HCT116 (cell line): ENCODE data around the gene CHST8. TPM values are rescaled to one million over a fixed set of nuclear protein-coding genes. Genes with fewer than 3 reads are reported as not detected.

Experiments used
- ATAC-seq: fragments of 200-7000 bp; cut with Tn5 transposase; 2 replicates; pipeline ENCODE4 v1.9.1; 2020; ENCODE audit warnings: mild to moderate bottlenecking, moderate library complexity
- BruUV-seq: library from RNA; stranded (reverse); fragments of 400-500 nt; replicated peaks from 2 replicates; lab custom pipeline; 2021; lab: Mats Ljungman, UMichigan
- CTCF ChIA-PET: fragments of 300-600 bp; sonication (Branson Sonifier 250); formaldehyde crosslinking; loops from one replicate; lab custom pipeline; 2021; ENCODE audit warnings: antibody characterized with exemption; lab: Charles Lee
- POLR2A ChIA-PET: fragments of 300-600, 350-600 bp; sonication (Branson Sonifier 250); formaldehyde crosslinking; loops from one replicate; lab custom pipeline; 2021; ENCODE audit warnings: antibody characterized with exemption; lab: Charles Lee
- RAD21 ChIA-PET, 2 experiments: fragments of 300-600 bp; sonication (Branson Sonifier 250); formaldehyde crosslinking; loops; one replicate each; lab custom pipeline; 2023; ENCODE audit warnings: low total read pairs in 2 of 2; ENCODE audit not compliant: uncharacterized antibody in 2 of 2, unreplicated experiment in 2 of 2, low non-redundant PET in 1 of 2; lab: Charles Lee
- DNase-seq: peaks from one replicate; pipeline ENCODE4 v3.0.0-alpha.2; 2010; ENCODE audit warnings: low read depth, low spot score
- H2AFZ ChIP-seq: fragments of 200-600 bp; shearing (Covaris generic), sonication (generic); 2 replicates; pipeline ENCODE4 v1.6.1; 2017; ENCODE audit warnings: low read depth, mixed run types, mixed read lengths, antibody characterized with exemption, low read length; ENCODE audit not compliant: poor library complexity, severe bottlenecking
- H3K27ac ChIP-seq: 2 replicates; pipeline ENCODE4 v1.5.1; 2012; ENCODE audit warnings: low read depth, low read length
- H3K27me3 ChIP-seq: fragments of 200-600 bp; sonication (generic); 2 replicates; pipeline ENCODE4 v1.6.1; 2016; ENCODE audit warnings: mixed run types, low read length, mixed read lengths; ENCODE audit not compliant: insufficient read depth
- H3K36me3 ChIP-seq, 2 experiments: fragments of 200-500 bp in 1 of 2; fragments of 200-600 bp in 1 of 2; sonication (Bioruptor generic) in 1 of 2; sonication (generic) in 1 of 2; 2 replicates each; pipeline versions ENCODE4 v1.5.1 to v1.6.1; 2014 to 2016; ENCODE audit warnings: low read length in 2 of 2, inconsistent platforms in 1 of 2, mixed read lengths in 1 of 2, mixed run types in 1 of 2; ENCODE audit not compliant: insufficient read depth in 2 of 2, control insufficient read depth in 1 of 2
- H3K4me1 ChIP-seq, 2 experiments: fragments of 200-600 bp in 1 of 2; sonication (generic) in 1 of 2; 2 replicates each; pipeline versions ENCODE4 v1.5.1 to v1.6.1; 2012 to 2017; ENCODE audit warnings: low read length in 2 of 2, inconsistent platforms in 1 of 2, mild to moderate bottlenecking in 1 of 2, mixed read lengths in 1 of 2, mixed run types in 1 of 2, moderate library complexity in 1 of 2; ENCODE audit not compliant: insufficient read depth in 2 of 2, control insufficient read depth in 1 of 2
- H3K4me2 ChIP-seq: fragments of 200-600 bp; sonication (generic); 2 replicates; pipeline ENCODE4 v1.6.1; 2017; ENCODE audit warnings: mixed run types, low read length, mixed read lengths
- H3K4me3 ChIP-seq, 2 experiments: fragments of 200-600 bp in 1 of 2; sonication (generic) in 1 of 2; replicated peaks in 1 of 2; 2 replicates each; pipeline ENCODE4 v1.5.1; 2011 to 2016; ENCODE audit warnings: low read length in 2 of 2, control low read depth in 1 of 2, low read depth in 1 of 2, mild to moderate bottlenecking in 1 of 2, mixed read lengths in 1 of 2, mixed run types in 1 of 2
- H3K79me2 ChIP-seq: fragments of 200-600 bp; sonication (generic); 2 replicates; pipeline ENCODE4 v1.6.1; 2017; ENCODE audit warnings: mild to moderate bottlenecking, mixed run types, low read length, moderate library complexity, mixed read lengths; ENCODE audit not compliant: insufficient read depth
- H3K9ac ChIP-seq: fragments of 200-600 bp; sonication (generic); 2 replicates; pipeline ENCODE4 v1.6.1; 2016; ENCODE audit warnings: low read length, mixed read lengths
- H3K9me2 ChIP-seq: fragments of 200-600 bp; sonication (generic), shearing (Covaris generic); 2 replicates; pipeline ENCODE4 v1.6.1; 2017; ENCODE audit warnings: mixed run types, mild to moderate bottlenecking, moderate library complexity; ENCODE audit not compliant: insufficient read depth
- H3K9me3 ChIP-seq, 2 experiments: fragments of 200-500 bp in 1 of 2; fragments of 200-600 bp in 1 of 2; sonication (Bioruptor generic) in 1 of 2; sonication (generic) in 1 of 2; 2 replicates each; pipeline ENCODE4 v1.6.1; 2014 to 2017; ENCODE audit warnings: low read length in 2 of 2, mixed read lengths in 2 of 2, inconsistent platforms in 1 of 2, low read depth in 1 of 2, mild to moderate bottlenecking in 1 of 2, mixed run types in 1 of 2, moderate library complexity in 1 of 2; ENCODE audit not compliant: control insufficient read depth in 1 of 2, insufficient read depth in 1 of 2
- H4K20me1 ChIP-seq: fragments of 200-600 bp; sonication (generic), shearing (Covaris generic); 2 replicates; pipeline ENCODE4 v1.6.1; 2017; ENCODE audit warnings: mixed run types, mild to moderate bottlenecking, moderate library complexity; ENCODE audit not compliant: insufficient read depth
- ATF3 ChIP-seq: IDR thresholded peaks from 2 replicates; pipeline ENCODE4 v1.6.1; 2012
- CBX3 ChIP-seq: IDR thresholded peaks from 2 replicates; pipeline ENCODE4 v1.6.1; 2012; ENCODE audit warnings: low read depth
- EGR1 ChIP-seq: IDR thresholded peaks from 2 replicates; pipeline ENCODE4 v1.6.1; 2012; ENCODE audit warnings: low read depth
- ELF1 ChIP-seq: IDR thresholded peaks from 2 replicates; pipeline ENCODE4 v1.6.1; 2012; ENCODE audit warnings: low read depth, borderline replicate concordance
- EZH2 ChIP-seq: fragments of 200-600 bp; sonication (generic); IDR thresholded peaks from 2 replicates; pipeline ENCODE4 v1.6.1; 2017; ENCODE audit warnings: antibody characterized with exemption, mixed run types
- EZH2phosphoT487 ChIP-seq: fragments of 200-600 bp; IDR thresholded peaks from 2 replicates; pipeline ENCODE4 v1.6.1; 2018; ENCODE audit warnings: antibody characterized with exemption, borderline replicate concordance
- FOSL1 ChIP-seq: IDR thresholded peaks from 2 replicates; pipeline ENCODE4 v1.6.1; 2012; ENCODE audit warnings: low read depth
- JUND ChIP-seq: IDR thresholded peaks from 2 replicates; pipeline ENCODE4 v1.6.1; 2012
- MAX ChIP-seq: IDR thresholded peaks from 2 replicates; pipeline ENCODE4 v1.6.1; 2012
- POLR2A ChIP-seq: IDR thresholded peaks from 2 replicates; pipeline ENCODE4 v1.7.0; 2011; ENCODE audit warnings: borderline replicate concordance; ENCODE audit not compliant: insufficient read depth, insufficient read length; ENCODE audit errors: extremely low read depth
- POLR2AphosphoS5 ChIP-seq: IDR thresholded peaks from 2 replicates; pipeline ENCODE4 v1.6.1; 2011; ENCODE audit warnings: mild to moderate bottlenecking, low read depth, low read length, moderate library complexity
- SP1 ChIP-seq: IDR thresholded peaks from 2 replicates; pipeline ENCODE4 v1.6.1; 2012; ENCODE audit warnings: low read depth
- SRF ChIP-seq: IDR thresholded peaks from 2 replicates; pipeline ENCODE4 v1.6.1; 2012; ENCODE audit warnings: low read depth
- YY1 ChIP-seq: IDR thresholded peaks from 2 replicates; pipeline ENCODE4 v1.6.1; 2011; ENCODE audit warnings: low read length, low read depth, moderate library complexity, mild to moderate bottlenecking; ENCODE audit not compliant: insufficient replicate concordance; ENCODE audit errors: extremely low read depth
- ZBTB33 ChIP-seq: IDR thresholded peaks from 2 replicates; pipeline ENCODE4 v1.6.1; 2011; ENCODE audit warnings: mild to moderate bottlenecking, low read length, moderate library complexity; ENCODE audit not compliant: insufficient replicate concordance; ENCODE audit errors: extremely low read depth
- ZFX ChIP-seq: fragments of 450-650 bp; IDR thresholded peaks from 2 replicates; pipeline ENCODE4 v1.6.1; 2017
- intact Hi-C: fragments of 100-400 bp; cut with micrococcal nuclease; formaldehyde crosslinking; loops from 2 replicates; pipeline ENCODE4 v1.10.0; 2022
- total RNA-seq: library from RNA; stranded (reverse); gene quantifications from one replicate; pipeline ENCODE4 v1.2.1, GENCODE V29; 2021; ENCODE audit not compliant: unreplicated experiment

The CHST8 gene
- total RNA-seq, 1 experiment from 2014 or later = not detected

- DNase-seq (no peak), ATAC-seq (no peak)
- Histone ChIP-seq H3K79me2 (no peaks in the 10 kb centered on the region), H3K9ac (no peak overlapping the region), H3K9me2 (no peaks in the 10 kb centered on the region), H3K4me3 (no peak overlapping the region), H3K9me3 (no peaks in the 10 kb centered on the region), H3K4me1 (no peaks in the 10 kb centered on the region), H4K20me1 (no peaks in the 10 kb centered on the region), H3K4me2 (no peak overlapping the region), H3K27ac (no peak overlapping the region), H2AFZ (no peak overlapping the region), H3K36me3 (no peaks in the 10 kb centered on the region), H3K27me3 (peaks cover 30% of the 10 kb centered on the region)
- ChIA-PET POLR2A (no interaction called here), CTCF (no interaction called here), RAD21 (no interaction called here)
- TF ChIP-seq EZH2phosphoT487 (no peak), JUND (no peak), SP1 (no peak), MAX (no peak), POLR2AphosphoS5 (no peak), CBX3 (no peak)
- BruUV-seq = no TSS peak
- intact Hi-C loops = no loop called here
Observed at GRCh38 chr19:33712268-33712667, 90.5 kb downstream of the CHST8 start.

GRCh38 chr19:33713194-33713593 is 91.4 kb downstream of the CHST8 start:
- H3K36me3 ChIP-seq = no peaks in the 10 kb centered on the region
- DNase-seq (no peak), ATAC-seq (no peak)
- no peak overlapping the region for H3K27ac ChIP-seq
- H3K9ac ChIP-seq = no peak overlapping the region
- H3K4me3 ChIP-seq = no peak overlapping the region
- H3K9me3 ChIP-seq = no peaks in the 10 kb centered on the region
- no peaks in the 10 kb centered on the region for H3K9me2 ChIP-seq
- H3K4me2 ChIP-seq = no peak overlapping the region
- ChIA-PET POLR2A (no interaction called here), CTCF (no interaction called here), RAD21 (no interaction called here)
- H3K27me3 ChIP-seq = peaks cover 30% of the 10 kb centered on the region
- H3K4me1 ChIP-seq = no peaks in the 10 kb centered on the region
- H3K79me2 ChIP-seq = no peaks in the 10 kb centered on the region
- BruUV-seq = no TSS peak
- no peaks in the 10 kb centered on the region for H4K20me1 ChIP-seq
- H2AFZ ChIP-seq = no peak overlapping the region
- intact Hi-C loops = no loop called here
- TF ChIP-seq CBX3 = no peak
- TF ChIP-seq EGR1 = no peak
- no peak for TF ChIP-seq POLR2AphosphoS5
- TF ChIP-seq MAX = no peak
- no peak for TF ChIP-seq SRF
- TF ChIP-seq EZH2phosphoT487 = no peak
- TF ChIP-seq ELF1 = no peak
- no peak for TF ChIP-seq ZBTB33
- no peak for TF ChIP-seq YY1
- no peak for TF ChIP-seq EZH2
- no peak for TF ChIP-seq JUND
- TF ChIP-seq SP1 = no peak
- TF ChIP-seq ZFX = no peak
- TF ChIP-seq ATF3 = no peak
- no peak for TF ChIP-seq FOSL1
- no peak for TF ChIP-seq POLR2A
